GM20000 (cell line): ENCODE data around the gene ATL3.
A peak's percentile ranks its signal among the peaks of the same experiment; 100 is the strongest.
"Not testable (repeated sequence)": the region's sequence is repeated elsewhere in the genome, so short reads cannot be mapped to it uniquely, and the experiment has no call there.

Experiments used
- DNase-seq: peaks from one replicate; pipeline ENCODE4 v3.0.0; 2012; ENCODE audit warnings: low spot score
- CTCF ChIP-seq: IDR thresholded peaks from 2 replicates; pipeline ENCODE4 v1.5.1; 2012; ENCODE audit warnings: mild to moderate bottlenecking, control low read depth; ENCODE audit errors: extremely low read depth, missing control alignments

Gene ATL3

GRCh38 chr11:63621071-63621470 is 50.1 kb downstream of the ATL3 start:
- no peak for TF ChIP-seq CTCF
- DNase-seq, result no peak

GRCh38 chr11:63619967-63620366 is 51.2 kb downstream of the ATL3 start:
- no peak for DNase-seq
- TF ChIP-seq CTCF, result no peak

DNA sequence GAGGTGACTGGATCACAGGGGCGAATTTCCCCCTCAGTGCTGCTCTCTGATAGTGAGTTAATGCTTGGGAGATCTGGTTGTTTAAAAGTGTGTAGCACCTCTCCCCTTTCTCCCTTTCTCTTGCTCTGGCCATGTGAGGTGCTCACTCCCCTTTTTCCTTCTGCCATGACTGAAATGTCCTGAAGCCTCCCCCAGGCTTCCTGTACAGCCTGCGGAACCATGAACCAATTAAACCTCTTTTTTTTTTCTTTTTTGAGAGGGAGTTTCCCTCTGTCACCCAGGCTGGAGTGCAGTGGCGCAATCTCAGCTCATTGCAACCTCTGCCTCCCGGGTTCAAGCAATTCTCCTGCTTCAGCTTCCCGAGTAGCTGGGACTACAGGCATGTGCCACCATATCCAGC is 53.5 kb downstream of the ATL3 start:
- not testable (repeated sequence) for DNase-seq

DNA sequence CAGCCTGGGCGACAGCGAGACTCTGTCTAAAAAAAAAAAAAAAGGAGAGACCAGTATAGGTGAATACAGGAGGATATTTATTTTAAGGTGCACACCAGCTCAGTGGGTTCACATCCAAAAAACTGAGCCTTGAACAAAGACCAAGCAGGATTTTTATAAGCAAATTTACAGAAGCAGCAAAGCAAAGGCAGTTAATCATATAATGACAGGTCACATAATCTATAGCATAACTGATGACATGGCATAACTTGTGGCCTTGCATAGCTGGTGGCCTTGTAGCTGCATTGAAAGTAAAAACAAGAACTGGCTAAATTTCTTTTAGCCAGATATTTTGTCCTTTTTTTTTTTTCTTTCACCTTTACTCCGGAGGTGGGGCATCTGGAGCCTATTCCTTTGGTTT is 54.2 kb downstream of the ATL3 start:
- no peak for DNase-seq
- TF ChIP-seq CTCF, result no peak

GRCh38 chr11:63614136-63614671 is 57.0 kb downstream of the ATL3 start, which contains the start of gene PLAAT3:
PLAAT3 (minus strand) TSS chr11:63614433; CDS start chr11:63614014, 419 bp downstream.
- no peak for TF ChIP-seq CTCF
- DNase-seq, result peak; percentile 71

- peak; percentile 46 for DNase-seq
- no peak for TF ChIP-seq CTCF
Measured at GRCh38 chr11:63613517-63614135, 57.5 kb downstream of the ATL3 start.

DNA sequence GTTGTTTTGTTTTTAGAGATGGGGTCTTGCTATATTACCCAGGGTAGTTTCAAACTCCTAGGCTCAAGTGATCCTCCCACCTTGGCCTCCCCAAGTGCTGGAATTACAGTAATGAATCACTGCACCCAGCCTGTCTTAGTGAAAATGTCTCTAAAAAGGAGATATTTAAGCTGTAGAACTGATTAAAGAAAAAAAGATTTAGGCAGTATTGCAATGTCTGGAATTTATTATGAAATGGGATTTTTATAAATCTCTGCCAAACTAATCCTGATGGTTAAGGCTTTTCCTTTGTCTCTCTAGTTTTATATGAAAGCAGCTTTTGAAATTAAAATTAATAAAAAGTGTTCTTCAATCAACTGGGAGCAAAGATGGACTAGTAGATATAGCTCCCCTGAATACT is 59.0 kb downstream of the ATL3 start:
- TF ChIP-seq CTCF, result no peak

GRCh38 chr11:63611395-63611747 is 59.8 kb downstream of the ATL3 start:
- no peak for DNase-seq
- TF ChIP-seq CTCF, result no peak

More for the DNA sequence above, 59.0 kb downstream of the ATL3 start:
- no peak for DNase-seq
